Fibroblast of peridontal ligament (primary cell): Measurements from ENCODE around the gene ATP6V1C2.

Source experiments
- DNase-seq: peaks from one replicate; pipeline ENCODE4 v3.0.0-alpha.2; 2010; ENCODE audit errors: extremely low read depth

The ATP6V1C2 gene

DNA sequence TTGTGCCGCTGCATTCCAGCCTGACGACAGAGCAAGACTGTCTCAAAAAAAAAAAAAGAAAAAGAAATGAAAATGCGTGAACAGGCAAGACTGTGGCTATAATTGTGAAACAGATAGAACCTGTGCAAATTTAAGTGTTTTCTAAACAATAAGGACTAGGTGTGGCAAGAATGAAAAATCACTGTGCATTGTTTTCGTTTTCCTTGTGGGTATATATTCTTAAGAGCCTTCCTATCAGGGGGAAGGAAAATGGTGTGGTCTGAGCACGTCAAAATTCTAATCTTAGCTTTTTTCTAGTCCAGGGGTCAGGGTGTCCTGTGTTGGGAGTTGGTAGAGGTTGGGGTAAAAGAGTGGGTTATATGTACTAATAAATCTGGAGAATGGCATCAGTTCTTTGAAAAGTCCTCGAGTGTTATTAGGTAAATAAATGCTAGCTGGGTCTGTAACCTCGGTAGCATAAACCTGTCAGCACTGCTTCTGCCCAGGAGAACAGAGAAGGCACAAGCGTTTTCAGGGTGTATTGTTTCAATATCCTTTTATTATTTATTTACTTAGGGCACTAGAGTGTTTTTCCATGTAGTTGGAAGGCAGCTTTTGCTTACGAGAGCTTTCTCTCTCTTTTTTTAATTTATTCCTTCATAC lies 11.6 kb downstream of the ATP6V1C2 start:
- no peak for DNase-seq

DNA sequence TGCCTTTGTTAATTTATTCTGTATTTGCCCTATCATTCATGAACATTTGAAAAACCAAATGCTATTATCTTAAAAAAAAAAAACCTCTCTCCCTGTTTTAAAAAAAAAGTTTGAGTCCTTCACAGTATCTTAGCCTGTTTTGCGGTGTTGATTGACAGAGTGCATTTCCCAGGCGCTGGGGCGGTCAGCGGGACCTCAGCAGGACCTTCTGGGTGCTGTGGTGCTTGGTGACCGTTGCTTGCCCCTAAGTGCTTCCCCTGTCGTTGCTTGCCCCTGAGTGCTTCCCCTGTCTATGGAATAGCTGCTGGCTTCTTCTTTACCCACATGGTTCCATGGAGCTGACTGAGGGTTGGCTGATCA lies 12.1 kb downstream of the ATP6V1C2 start:
- DNase-seq: no peak

DNA sequence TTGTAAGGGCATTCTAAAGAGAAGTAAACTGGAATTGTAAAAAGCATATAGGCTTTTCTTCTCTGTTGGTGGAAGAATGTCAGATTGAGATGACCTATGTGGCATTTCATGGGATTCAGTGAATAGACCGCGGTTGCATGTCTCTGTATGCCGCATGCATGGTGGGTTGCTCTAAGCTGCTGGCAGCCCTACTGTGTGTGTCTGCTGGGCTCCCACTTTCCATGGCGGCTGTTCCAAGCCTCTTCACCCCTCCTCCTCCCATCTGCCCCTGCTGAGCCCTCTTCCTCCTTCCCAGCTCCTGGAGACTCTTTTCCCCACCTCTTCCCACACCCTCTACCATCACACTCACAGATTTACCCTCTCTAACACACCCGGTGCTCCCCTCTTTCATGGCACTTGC lies 12.6 kb downstream of the ATP6V1C2 start:
- DNase-seq: no peak

DNA sequence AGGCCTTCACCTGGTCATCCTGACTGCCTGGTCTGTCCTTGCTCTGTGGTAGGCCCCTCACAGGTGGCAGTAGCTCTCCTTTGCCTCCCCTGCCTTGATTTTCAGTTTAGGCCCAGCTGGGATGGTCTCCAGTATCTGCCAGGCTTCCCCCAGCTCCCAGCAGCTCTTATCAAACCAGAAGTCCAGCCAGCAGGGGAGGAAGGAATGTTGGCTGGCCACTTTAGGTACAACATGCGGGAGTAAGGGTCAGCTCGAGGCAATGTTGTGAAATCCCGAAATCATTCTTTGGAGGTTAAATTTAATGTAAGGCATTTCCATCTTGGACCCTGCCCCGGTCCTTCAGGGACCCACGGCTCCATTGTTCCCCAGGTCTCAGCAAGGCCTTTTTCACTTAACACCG lies 16.8 kb downstream of the ATP6V1C2 start:
- DNase-seq: no peak

DNA sequence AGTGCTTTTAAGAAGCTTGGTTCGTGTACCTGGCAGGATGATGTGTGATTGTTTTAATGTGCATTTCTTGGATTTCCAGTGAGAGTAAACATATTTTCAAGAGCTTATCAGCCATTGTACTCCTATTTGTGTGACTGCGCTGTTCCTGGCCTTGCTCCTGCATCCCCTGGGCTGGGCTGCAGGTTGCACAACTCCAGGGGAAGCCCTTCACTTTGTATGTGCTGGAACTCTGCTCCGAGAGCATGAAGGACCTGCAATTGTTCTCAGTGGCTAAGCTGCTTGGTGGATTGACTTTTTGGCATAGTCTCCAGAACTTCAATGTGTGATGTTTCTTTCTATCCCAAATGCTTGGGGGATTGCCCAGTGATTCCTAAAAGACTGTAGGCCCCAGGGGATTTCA lies 18.8 kb downstream of the ATP6V1C2 start:
- DNase-seq: no peak

DNA sequence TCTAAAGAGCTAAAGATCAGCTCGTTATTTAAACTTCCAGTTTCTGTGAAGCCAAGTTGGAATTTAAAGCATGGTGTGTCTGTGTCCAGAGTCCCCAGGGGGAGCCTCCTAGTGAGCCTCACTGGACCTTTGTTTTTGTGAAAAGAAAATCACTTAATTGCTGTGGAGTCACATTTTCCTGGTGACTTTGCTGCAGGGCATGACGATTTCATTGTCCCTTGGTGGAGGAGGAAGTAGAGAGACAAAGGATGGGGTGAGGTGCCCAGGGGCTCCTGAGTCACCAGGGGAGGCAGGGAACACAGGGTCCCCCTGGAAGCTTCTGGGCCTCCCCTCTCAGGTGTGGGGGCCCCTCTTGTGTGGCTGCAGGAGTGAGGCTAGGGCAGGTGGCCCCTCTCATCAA lies 19.7 kb downstream of the ATP6V1C2 start:
- DNase-seq: no peak

DNA sequence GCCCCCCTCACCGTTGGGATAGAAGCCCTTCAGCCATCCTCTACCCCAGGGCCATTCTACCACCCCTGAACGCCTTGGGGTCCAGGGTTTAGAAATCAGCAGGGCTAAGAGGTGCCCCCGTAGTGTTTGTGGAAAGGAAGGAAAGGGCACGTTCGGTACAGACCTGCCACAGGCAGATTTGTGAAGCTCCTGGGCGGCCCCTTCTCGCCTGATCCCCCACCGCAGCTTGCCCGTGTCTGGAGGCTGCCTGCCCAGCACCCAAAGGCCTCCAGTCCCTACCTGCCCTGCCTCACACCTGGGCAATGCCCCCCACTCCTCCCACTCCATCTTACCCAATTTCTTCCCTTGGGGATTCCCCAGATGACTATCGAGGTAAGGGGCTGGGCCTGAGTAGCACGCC lies 21.2 kb downstream of the ATP6V1C2 start:
- DNase-seq: no peak

DNA sequence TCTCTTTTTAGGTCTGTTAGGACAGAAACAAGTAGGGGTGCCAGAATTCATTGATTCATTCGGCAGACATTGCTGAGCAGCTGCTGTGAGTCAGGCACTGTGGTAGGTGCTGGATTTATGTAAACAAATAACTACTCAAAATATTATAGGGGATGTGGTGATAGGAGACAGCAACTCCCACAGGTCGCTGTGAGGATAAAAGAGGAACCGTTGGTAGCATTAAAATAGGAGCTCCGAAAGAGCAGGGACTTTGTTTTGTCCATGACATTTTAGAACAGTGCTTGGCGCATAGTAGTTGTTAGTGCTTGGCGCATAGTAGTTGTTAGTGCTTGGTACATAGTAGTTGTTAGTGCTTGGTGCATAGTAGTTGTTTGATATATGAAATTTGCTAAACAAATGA lies 29.2 kb downstream of the ATP6V1C2 start:
- no peak for DNase-seq

DNA sequence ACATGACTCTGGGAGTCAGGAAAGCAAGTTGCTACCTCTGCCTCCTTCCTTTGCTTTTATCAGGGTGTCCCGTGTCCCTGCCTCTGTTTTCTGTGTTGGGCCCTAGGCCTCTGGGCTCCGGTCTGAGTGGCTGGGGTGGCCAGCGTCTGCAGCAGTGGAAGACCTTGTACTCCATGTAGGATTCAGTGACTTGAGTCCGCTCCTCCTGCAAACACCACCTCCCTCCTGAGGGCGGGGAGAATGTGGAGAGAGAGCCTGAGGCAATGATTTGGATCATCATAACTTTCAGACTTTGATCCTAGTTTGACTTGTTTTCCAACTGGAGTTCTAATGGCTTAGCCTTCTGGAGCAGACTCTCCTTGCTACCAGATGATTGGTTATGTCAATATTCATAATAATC lies 30.8 kb downstream of the ATP6V1C2 start:
- DNase-seq: no peak

DNA sequence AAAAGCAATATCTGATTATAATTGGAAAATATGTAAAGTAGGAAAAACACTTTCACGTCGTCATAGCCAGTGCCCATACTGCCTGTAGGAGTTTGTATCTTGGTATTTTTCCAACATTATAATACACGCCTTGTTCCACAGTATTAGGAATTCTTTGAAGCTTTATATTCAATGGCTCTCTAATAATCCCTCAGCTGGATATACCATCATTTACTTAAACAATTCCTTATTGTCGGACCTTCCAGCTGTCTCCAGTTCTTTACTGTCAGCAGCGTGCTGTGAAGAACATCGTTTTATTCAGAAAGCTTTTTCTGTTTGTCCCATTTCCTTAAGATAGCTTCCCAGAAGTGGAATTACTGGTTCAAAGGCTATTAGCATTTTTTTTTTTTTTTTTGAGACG lies 31.7 kb downstream of the ATP6V1C2 start:
- DNase-seq: no peak

DNA sequence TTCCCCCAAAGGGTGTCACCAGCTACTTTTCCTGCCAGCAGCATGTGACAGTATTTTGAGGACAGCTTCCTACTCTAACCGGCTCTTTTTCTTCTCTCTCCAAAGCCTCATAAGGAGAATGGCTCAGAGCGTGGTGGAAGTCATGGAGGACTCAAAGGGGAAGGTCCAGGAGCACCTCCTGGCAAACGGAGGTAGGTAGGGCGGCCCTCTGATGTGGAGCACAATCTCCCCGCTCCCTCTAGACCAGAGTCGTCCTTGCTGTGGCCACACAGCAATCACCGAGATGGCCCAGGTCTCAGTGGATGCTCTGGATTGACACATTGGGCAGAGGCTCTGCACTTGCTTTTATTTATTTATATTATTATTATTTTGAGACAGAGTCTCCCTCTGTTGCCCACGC lies 32.4 kb downstream of the ATP6V1C2 start:
- no peak for DNase-seq

DNA sequence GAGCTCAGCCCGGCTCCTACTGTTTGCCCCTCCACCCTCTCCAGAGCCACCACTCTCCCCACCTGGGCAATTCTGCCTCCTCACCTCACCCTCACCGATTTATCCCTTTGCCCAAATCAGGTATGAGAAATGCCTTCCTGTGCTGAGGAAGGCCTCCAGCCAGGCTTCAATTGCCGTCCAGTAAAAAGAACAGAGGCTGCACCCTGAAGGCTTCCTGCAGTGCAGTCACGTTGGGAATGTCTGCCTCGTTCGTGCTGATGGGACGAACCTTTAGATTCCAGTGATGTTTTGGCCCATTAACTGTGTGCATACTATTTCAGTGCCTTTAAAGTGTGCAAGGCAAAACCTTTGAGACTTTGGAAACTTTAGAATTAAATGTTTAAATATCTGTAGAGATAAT lies 34.2 kb downstream of the ATP6V1C2 start:
- DNase-seq: no peak

DNA sequence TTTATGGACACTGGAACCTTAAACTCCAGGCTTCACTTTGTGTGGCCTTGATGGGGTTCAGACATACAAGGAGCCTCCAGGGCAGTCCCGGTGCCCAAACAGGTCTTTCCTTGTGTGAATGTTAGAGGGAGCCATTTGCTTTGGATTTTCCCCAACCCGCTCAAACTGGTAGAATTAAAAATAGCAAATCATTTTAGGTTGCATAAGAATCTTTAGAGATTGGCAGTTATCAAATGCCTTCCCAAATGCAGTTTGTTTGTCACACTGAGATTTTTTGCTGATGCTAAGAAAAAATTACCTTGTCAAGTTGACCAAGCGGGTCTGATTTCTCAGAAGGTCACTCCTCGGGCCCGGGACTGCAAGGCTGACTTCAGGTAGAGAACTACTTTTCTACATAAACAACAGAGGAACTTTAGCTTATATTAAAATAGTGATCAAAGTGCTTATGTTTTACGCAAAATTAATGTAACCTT lies 36.4 kb downstream of the ATP6V1C2 start:
- DNase-seq: no peak

DNA sequence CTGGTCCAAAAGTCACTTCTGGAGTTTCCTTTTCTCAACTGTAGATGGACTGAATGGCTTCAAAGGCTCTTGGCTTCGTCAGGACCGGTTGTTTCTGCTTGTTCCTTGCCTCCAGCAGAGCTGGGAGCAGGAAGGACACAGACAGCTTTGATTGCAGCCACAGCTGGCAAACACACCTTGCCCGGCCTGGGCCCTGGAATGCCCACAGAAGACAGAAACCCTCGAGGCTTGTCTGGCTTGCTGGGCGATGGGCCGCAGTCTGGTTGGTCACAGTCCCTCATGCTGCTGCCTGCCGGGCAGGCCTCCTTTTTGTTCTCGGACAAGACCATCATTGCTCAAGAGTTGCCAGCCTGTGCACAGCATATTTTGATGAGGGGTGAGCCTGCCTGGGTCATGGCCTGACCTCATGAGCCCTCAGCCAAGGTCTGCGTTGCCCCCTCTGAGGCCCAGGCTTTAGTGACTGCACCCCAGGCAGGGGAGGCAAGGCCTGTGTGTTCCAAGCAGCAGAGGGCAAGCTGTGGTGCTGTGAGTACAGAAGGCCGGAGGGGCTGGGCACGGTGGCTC lies 37.8 kb downstream of the ATP6V1C2 start:
- no peak for DNase-seq

DNA sequence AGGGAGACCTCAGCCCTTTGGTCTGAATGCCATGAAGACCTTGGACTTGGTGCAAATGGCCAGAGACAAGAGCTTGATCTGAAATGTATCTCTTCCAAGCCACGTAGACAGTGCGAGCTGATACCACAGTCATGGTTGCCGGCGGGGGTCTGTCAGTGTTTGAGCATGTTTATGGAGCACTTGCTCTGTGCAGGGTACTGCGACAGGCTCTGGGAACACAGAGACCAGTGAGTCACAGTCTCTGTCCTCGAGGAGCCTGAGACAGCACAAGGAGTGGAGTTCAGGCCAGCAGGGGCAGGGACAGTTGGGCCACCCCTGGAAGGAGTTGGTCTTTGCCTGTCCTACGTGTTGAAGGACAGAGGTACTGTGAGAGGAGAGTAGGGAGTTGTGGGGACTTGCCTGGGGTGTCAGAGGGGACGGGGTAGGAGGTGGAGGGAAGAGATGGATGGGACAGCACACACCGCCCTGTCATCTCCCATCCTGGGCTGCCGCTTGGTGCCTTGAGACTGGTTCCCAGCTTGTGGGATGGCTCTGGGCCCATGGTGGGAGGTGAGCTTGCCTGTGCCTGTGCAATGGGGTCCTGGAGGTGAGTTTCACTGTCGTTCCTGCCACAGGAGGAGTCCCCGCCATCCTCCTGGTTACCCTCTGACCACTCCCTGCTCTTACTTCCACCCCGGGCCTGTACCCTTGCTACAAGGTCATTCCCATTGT lies 39.5 kb downstream of the ATP6V1C2 start:
- no peak for DNase-seq

DNA sequence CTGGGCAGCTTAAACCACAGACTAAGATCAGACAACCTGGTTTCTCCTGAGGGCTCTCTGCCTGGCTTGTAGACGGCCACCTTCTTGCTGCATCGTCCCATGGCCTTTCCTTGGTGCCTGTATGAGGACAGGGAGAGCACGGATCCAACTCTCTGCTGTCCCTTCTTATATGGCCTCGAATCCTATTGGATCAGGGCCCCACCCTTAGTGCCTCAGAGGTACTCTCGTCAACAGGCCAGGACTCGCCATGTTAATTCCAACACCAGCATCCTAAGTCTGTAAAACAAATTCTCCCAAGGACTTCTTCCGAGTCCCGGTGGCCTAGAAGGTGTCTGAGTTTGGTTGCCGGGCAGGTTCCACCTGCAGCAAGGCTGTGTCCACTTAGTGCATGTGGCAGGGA lies 40.2 kb downstream of the ATP6V1C2 start:
- DNase-seq: no peak

DNA sequence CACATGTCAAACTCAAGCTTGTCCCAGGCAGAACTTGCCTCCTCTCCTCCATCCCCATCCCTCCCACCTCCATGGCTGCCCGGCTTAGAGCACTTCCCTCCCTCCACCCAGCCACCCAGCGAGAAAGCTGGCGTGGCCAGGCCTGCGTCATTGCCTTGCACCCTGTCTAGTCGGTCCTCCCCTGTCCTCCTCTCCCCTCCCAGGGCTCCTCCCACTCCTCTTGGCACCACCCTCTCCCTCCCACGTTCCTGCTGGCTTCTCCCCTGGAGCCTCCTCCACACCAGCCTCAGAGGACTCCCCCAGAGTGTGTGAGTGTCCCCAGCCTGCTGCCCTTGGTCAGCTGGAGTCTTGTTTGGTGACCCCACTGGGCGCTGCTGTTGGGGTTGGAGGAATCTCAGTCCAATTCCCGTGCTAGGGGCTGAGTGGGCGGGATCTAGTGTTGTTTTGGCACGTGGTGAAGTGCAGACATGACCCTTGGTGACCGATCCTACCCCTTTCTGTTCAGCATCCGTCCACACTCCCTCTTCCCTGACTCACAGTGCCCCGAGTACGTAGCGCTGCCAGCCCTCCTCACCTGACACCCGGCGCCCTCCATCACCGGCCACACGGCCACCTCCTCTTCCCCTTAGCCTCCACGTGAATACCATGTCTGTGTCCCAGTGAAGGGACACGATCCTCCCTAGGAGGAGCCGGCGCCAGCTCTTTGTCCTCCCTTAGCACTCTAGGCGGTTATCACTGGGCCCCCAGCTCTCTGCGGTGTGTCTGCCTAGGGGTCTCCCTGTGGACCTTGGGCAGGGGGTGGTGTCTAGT lies 41.4 kb downstream of the ATP6V1C2 start:
- no peak for DNase-seq

DNA sequence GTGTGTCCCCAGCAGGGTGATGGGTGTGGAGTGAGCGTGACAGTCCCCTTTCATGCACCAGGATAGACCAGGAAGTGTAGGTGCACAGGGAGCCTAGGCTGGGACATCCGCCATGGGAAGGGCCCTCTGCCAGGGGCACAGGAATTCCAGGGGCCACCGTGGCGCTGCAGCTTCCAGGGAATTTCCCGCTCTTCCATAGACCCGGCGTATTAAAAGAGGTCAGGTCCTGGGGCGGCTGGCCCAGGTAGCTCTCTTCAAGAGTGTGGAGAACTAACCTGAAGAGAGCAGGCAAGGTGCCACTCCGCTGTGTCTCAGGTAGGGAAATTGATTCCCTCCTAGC lies 42.0 kb downstream of the ATP6V1C2 start:
- DNase-seq: no peak

DNA sequence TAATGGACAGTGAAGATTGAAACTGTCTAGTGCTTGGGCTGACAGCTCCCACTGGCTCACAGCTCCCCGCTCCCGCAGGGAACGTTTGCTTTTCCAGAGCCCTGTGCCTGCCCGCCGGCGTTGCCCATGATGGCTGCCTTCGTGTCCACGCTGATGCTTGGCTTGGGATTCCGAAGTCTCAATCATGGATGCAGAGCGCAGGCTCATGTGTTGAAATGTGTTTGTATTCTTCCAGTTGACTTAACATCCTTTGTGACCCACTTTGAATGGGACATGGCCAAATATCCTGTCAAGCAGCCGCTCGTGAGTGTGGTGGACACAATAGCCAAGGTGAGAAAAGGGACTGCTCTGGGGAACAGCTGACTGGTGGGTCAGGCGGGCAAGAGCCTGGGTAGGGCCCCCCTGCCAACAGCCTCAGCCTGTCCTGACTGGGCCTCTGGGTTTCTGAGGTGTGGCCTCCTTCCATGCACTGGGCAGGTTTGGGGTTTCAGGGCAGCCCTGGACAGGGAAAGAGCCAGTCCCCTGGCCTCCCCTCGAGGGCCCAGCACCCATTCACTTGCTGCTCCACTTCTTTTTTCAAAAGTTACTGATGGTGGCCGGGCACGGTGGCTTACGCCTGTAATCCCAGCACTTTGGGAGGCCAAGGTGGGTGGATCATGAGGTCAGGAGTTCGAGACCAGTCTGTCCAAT lies 42.8 kb downstream of the ATP6V1C2 start:
- DNase-seq: no peak

DNA sequence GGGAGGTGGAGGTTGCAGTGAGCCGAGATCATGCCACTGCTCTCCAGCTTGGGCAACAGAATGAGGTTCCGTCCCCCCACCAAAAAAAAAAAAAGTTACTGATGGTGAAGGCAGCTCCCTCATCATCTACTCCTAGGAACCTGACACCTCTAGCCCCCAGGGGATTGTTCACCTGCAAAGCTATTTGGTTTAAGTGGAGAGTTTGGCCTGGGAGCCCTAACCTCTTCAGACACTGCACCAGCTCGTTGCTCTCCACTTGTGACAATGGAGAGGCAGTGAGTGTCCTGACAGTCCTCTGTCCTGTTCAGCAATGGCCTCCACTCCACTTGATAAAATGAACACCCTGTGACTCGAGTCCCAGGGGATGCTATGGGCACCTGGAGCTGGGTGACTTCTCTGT lies 43.5 kb downstream of the ATP6V1C2 start:
- no peak for DNase-seq

DNA sequence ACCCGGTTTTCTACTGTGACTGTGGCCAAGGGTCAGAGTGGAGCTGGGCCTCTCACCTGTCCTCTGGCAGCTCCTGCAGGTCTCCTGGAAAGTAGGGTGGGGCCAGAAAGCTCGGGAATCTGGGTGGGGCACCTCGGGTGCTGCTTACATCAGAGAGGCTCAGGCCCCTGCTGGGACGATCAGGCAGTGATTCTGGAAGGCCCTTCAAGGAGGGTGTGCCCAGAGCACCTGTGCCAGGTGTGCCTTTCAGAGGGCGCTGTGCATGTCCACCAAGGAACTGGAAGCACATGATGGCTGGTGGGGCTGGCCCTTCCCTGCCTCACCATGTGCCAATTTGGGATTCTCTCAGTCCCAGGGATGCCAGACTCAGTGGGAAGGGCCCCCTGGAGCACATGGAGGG lies 44.0 kb downstream of the ATP6V1C2 start:
- DNase-seq: no peak

DNA sequence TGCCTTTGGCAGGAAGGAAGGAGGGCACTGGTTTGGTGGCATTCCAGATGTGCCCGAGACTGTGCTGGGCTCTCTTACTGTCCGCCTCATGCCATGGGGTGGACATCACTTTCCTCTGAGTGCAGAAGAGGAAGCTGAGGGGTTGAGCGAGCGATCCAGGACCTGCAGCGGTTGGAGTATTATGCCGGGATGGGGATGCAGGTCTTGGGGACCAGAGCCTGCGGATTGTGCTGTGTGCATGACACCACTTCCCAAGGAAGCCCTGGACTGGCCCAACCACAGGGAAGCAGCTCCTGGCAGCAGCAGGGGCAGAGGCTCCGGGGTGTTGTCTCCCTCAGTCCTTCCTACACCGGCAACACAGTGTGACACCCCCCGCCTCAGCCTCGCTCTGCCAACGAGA lies 44.5 kb downstream of the ATP6V1C2 start:
- no peak for DNase-seq
